ENCODE results near the gene KRTAP27-1.

KRTAP27-1 gene

GRCh38 chr21:30337276-30337744 is at the start of gene KRTAP27-1:
Gene KRTAP27-1, minus strand, starts transcription at chr21:30337694. Its CDS starts 26 bp downstream, at chr21:30337668.
- DNase-seq (ENCODE audit: low read depth in 2 of 3, low spot score in 2 of 3), result no peak

GRCh38 chr21:30382201-30382600 is 44.7 kb upstream of the KRTAP27-1 start:
- no peak for DNase-seq (ENCODE audit: low read depth in 2 of 3, low spot score in 2 of 3)

GRCh38 chr21:30372139-30372770 is 34.8 kb upstream of the KRTAP27-1 start, which contains the start of gene KRTAP13-2:
Gene KRTAP13-2, minus strand, starts transcription at chr21:30372271. Its CDS starts 58 bp downstream, at chr21:30372213.
- no peak for DNase-seq (ENCODE audit: low read depth in 2 of 3, low spot score in 2 of 3)

- DNase-seq (ENCODE audit: low read depth in 2 of 3, low spot score in 2 of 3), result no peak
These were observed 18.4 kb upstream of the KRTAP27-1 start for GRCh38 chr21:30355906-30356305.

- DNase-seq (ENCODE audit: low read depth in 2 of 3, low spot score in 2 of 3), result no peak
These were observed 17.0 kb upstream of the KRTAP27-1 start for GRCh38 chr21:30354308-30355005.

GRCh38 chr21:30351534-30351933 is 14.0 kb upstream of the KRTAP27-1 start:
- no peak for DNase-seq (ENCODE audit: low read depth in 2 of 3, low spot score in 2 of 3)

- DNase-seq (ENCODE audit: low read depth in 2 of 3, low spot score in 2 of 3), result no peak
These were observed 12.1 kb upstream of the KRTAP27-1 start for GRCh38 chr21:30349572-30349971.

- DNase-seq (ENCODE audit: low read depth in 2 of 3, low spot score in 2 of 3), result no peak
These were observed 11.0 kb upstream of the KRTAP27-1 start, which contains the start of gene KRTAP23-1 for GRCh38 chr21:30348506-30348905. Gene KRTAP23-1, minus strand, starts transcription at chr21:30348606. Its CDS starts 0 bp downstream, at chr21:30348606.

- no peak for DNase-seq (ENCODE audit: low read depth in 2 of 3, low spot score in 2 of 3)
These were observed 7.5 kb upstream of the KRTAP27-1 start for GRCh38 chr21:30345014-30345413.

GRCh38 chr21:30340714-30341573 is 3.5 kb upstream of the KRTAP27-1 start:
- no peak for DNase-seq (ENCODE audit: low read depth in 2 of 3, low spot score in 2 of 3)

- no peak for DNase-seq (ENCODE audit: low read depth in 2 of 3, low spot score in 2 of 3)
These were observed 1.2 kb upstream of the KRTAP27-1 start for GRCh38 chr21:30338717-30339116.

GRCh38 chr21:30337772-30338171 is 278 bp upstream of the KRTAP27-1 start:
- no peak for DNase-seq (ENCODE audit: low read depth in 2 of 3, low spot score in 2 of 3)

- DNase-seq (ENCODE audit: low read depth in 2 of 3, low spot score in 2 of 3), result no peak
These were observed 898 bp downstream of the KRTAP27-1 start for GRCh38 chr21:30336596-30336995.

- DNase-seq (ENCODE audit: low read depth in 2 of 3, low spot score in 2 of 3), result no peak
These were observed 3.8 kb downstream of the KRTAP27-1 start for GRCh38 chr21:30333736-30334135.

- no peak for DNase-seq (ENCODE audit: low read depth in 2 of 3, low spot score in 2 of 3)
These were observed 4.8 kb downstream of the KRTAP27-1 start for GRCh38 chr21:30332681-30333080.

GRCh38 chr21:30329203-30329875 is 8.2 kb downstream of the KRTAP27-1 start:
- no peak for DNase-seq (ENCODE audit: low read depth in 2 of 3, low spot score in 2 of 3)

- DNase-seq (ENCODE audit: low read depth in 2 of 3, low spot score in 2 of 3), result no peak
These were observed 11.1 kb downstream of the KRTAP27-1 start for GRCh38 chr21:30326390-30326789.

- no peak for DNase-seq (ENCODE audit: low read depth in 2 of 3, low spot score in 2 of 3)
These were observed 17.3 kb downstream of the KRTAP27-1 start, which contains the start of gene KRTAP26-1 for GRCh38 chr21:30320215-30320614. Gene KRTAP26-1, minus strand, starts transcription at chr21:30320315. Its CDS starts 280 bp downstream, at chr21:30320035.

GRCh38 chr21:30315701-30316100 is 21.8 kb downstream of the KRTAP27-1 start:
- no peak for DNase-seq (ENCODE audit: low read depth in 2 of 3, low spot score in 2 of 3)

GRCh38 chr21:30306884-30307283 is 30.6 kb downstream of the KRTAP27-1 start:
- DNase-seq (ENCODE audit: low read depth in 2 of 3, low spot score in 2 of 3), result no peak

GRCh38 chr21:30305136-30305535 is 32.4 kb downstream of the KRTAP27-1 start:
- DNase-seq (ENCODE audit: low read depth in 2 of 3, low spot score in 2 of 3), result no peak

Measured in activated CD8-positive, alpha-beta memory T cell treated with anti-CD3 and anti-CD28 coated beads for 48 hours (primary cell).